Psoas muscle (tissue), 8 donors: ENCODE results near the gene RBBP6. TPM values are rescaled to one million over a fixed set of nuclear protein-coding genes. Genes with fewer than 3 reads are reported as not detected.

Experiments used
- ATAC-seq, 4 donors: fragments of 200-7000 bp; cut with Tn5 transposase; one replicate each; pipeline ENCODE4 v1.9.1; 2020; ENCODE audit warnings: moderate library complexity in 3 of 4, mild to moderate bottlenecking in 2 of 4
- DNase-seq, 2 donors: peaks; one replicate each; pipeline ENCODE4 v3.0.0-alpha.2; 2020
- H3K27ac ChIP-seq: fragments of 200-600 bp; one replicate; pipeline ENCODE4 v1.8.0; 2022
- H3K27me3 ChIP-seq, 3 donors: fragments of 200-600 bp in 1 of 3; one replicate each; pipeline versions ENCODE4 v1.6.1 to v1.8.0; 2013 to 2022; ENCODE audit warnings: low read length in 2 of 3, mild to moderate bottlenecking in 2 of 3, moderate library complexity in 1 of 3; ENCODE audit not compliant: insufficient read depth in 3 of 3
- H3K36me3 ChIP-seq, 2 donors: fragments of 200-600 bp in 1 of 2; one replicate each; pipeline versions ENCODE4 v1.6.1 to v1.8.0; 2013 to 2022; ENCODE audit warnings: low read depth in 1 of 2, mild to moderate bottlenecking in 1 of 2, moderate library complexity in 1 of 2; ENCODE audit not compliant: insufficient read depth in 1 of 2
- H3K4me1 ChIP-seq: fragments of 200-600 bp; one replicate; pipeline ENCODE4 v1.8.0; 2022
- H3K4me3 ChIP-seq: fragments of 200-600 bp; one replicate; pipeline ENCODE4 v1.8.0; 2022; ENCODE audit warnings: mild to moderate bottlenecking
- H3K9me3 ChIP-seq: fragments of 200-600 bp; one replicate; pipeline ENCODE4 v1.8.0; 2022
- CTCF ChIP-seq: fragments of 200-600 bp; IDR thresholded peaks from one replicate; pipeline ENCODE4 v1.8.0; 2022; ENCODE audit warnings: antibody characterized with exemption
- WGBS, 3 donors: extraction: QIAGEN DNeasy Blood & Tissue Kit; methylation state at CpG; one replicate each; pipeline versions ENCODE4 v1.1.6 to v1.1.7; 2013; 5-methylcytosine and 5-hydroxymethylcytosine counted together
- intact Hi-C, 2 donors: fragments of 100-400 bp; cut with DNase I; formaldehyde crosslinking; loops; one replicate each; pipeline versions ENCODE4 v1.11.0 to v1.14.2; 2022
- polyA plus RNA-seq, 3 donors: library from polyadenylated mRNA; stranded (reverse); fragments of 200-250 nt; gene quantifications; one replicate each; pipeline ENCODE4 v1.2.3, GENCODE V29; 2013
- total RNA-seq, 4 donors: library from RNA; stranded (reverse); fragmentation: NEBNext Ultra II Directional in 2 of 4; extraction: Animal tissue kit (Norgen Biotek cat#: 25700) in 2 of 4; gene quantifications; one replicate each; pipeline versions ENCODE4 v1.2.1 to v1.2.4, GENCODE V29; 2021 to 2023
- donor health status: healthy with polysubstance abuse.
- donor health status: DM: no; HTN: no; CAD: no; lungs with moderate emphysema.
- donor health status: Bipolar disorder and iron deficiency.
- donor health status: healthy.
- donor health status: DM: yes; HTN: yes; CAD: no.
- donor health status: DM: no; HTN: no; CAD: no.
- donor health status: DM: no; HTN: no; CAD: no.
- donor health status: DM: yes; HTN: yes; CAD: no.

The RBBP6 gene
- total and polyA plus RNA-seq, 7 donors: 11.7 to 30.7 (median 21.8) TPM

- intact Hi-C loops: no loop called here
- H3K27me3 ChIP-seq: no peaks in the 10 kb centered on the region
- H3K36me3 ChIP-seq: no peaks in the 10 kb centered on the region
- no peak overlapping the region for H3K27ac ChIP-seq
- H3K9me3 ChIP-seq: no peaks in the 10 kb centered on the region
- DNase-seq: no peak
- no peak for ATAC-seq
- H3K4me1 ChIP-seq: no peaks in the 10 kb centered on the region
- no peak overlapping the region for H3K4me3 ChIP-seq
- 73 to 77% (median 74%) methylated on average over 5 of the region's 5 CpGs for WGBS, 3 donors
- no peak for TF ChIP-seq CTCF
These were observed 44.1 kb downstream of the RBBP6 start for GRCh38 chr16:24583494-24583893.

GRCh38 chr16:24589997-24590396 lies 50.6 kb downstream of the RBBP6 start:
- Histone ChIP-seq H3K9me3 (no peaks in the 10 kb centered on the region), H3K27me3 (no peaks in the 10 kb centered on the region), H3K36me3 (no peaks in the 10 kb centered on the region), H3K4me1 (no peaks in the 10 kb centered on the region), H3K27ac (no peak overlapping the region), H3K4me3 (no peak overlapping the region)
- intact Hi-C loops: no loop called here
- ATAC-seq: no peak
- no peak for TF ChIP-seq CTCF
- no peak for DNase-seq
- WGBS, 3 donors: 39 to 64% (median 50%) methylated on average over 1 of the region's 1 CpG

- intact Hi-C loops: no loop called here
- DNase-seq (no peak), ATAC-seq (no peak)
- Histone ChIP-seq H3K36me3 (no peaks in the 10 kb centered on the region), H3K27ac (no peak overlapping the region), H3K4me3 (no peak overlapping the region), H3K27me3 (no peaks in the 10 kb centered on the region), H3K9me3 (no peaks in the 10 kb centered on the region), H3K4me1 (no peaks in the 10 kb centered on the region)
- no peak for TF ChIP-seq CTCF
- WGBS, 3 donors: 91 to 94% (median 92%) methylated on average over 8 of the region's 8 CpGs
These were observed 59.5 kb downstream of the RBBP6 start for GRCh38 chr16:24598777-24599437.

- no peak for DNase-seq
- no peak overlapping the region for H3K27ac ChIP-seq
- no peak for TF ChIP-seq CTCF
- ATAC-seq: no peak
- no peaks in the 10 kb centered on the region for H3K4me1 ChIP-seq
- WGBS, 3 donors: 34 to 45% (median 42%) methylated on average over 4 of the region's 4 CpGs
- no peaks in the 10 kb centered on the region for H3K9me3 ChIP-seq
- H3K36me3 ChIP-seq: no peaks in the 10 kb centered on the region
- intact Hi-C loops: no loop called here
- peaks cover 0 to 49% (median 3%) of the 10 kb centered on the region in 3 donors for H3K27me3 ChIP-seq
- H3K4me3 ChIP-seq: no peak overlapping the region
These were observed 70.0 kb downstream of the RBBP6 start for GRCh38 chr16:24609417-24609739.

- whole genome bisulfite sequencing, 3 donors: 3% methylated on average over 22 of the region's 22 CpGs
These were observed 70.5 kb downstream of the RBBP6 start for GRCh38 chr16:24609740-24610415.

More at GRCh38 chr16:24609740-24610415, 70.5 kb downstream of the RBBP6 start:
- Histone ChIP-seq H3K4me1 (no peaks in the 10 kb centered on the region), H3K27me3 (peaks cover 0 to 49% (median 3%) of the 10 kb centered on the region in 3 donors), H3K27ac (no peak overlapping the region), H3K4me3 (peak overlapping the region; percentile 38), H3K9me3 (no peaks in the 10 kb centered on the region), H3K36me3 (no peaks in the 10 kb centered on the region)
- intact Hi-C loops: no loop called here
- peak; percentile 48 to 62 for DNase-seq
- no peak for ATAC-seq
- TF ChIP-seq CTCF: no peak
